K562 (cell line): ENCODE measurements around the gene CA6. TPM values are rescaled to one million over a fixed set of nuclear protein-coding genes. Genes with fewer than 3 reads are reported as not detected.

Source experiments
- BMI1 ChIP-seq: fragments of 150-350 bp; IDR thresholded peaks from 2 replicates; pipeline ENCODE4 v1.6.1; 2014; ENCODE audit warnings: low read length
- CTBP1 ChIP-seq: fragments of 450-650 bp; IDR thresholded peaks from 2 replicates; pipeline ENCODE4 v1.6.1; 2016; ENCODE audit warnings: borderline replicate concordance
- ETV1 ChIP-seq: fragments of 450-650 bp; conservative IDR thresholded peaks from 2 replicates; pipeline ENCODE4 v1.6.1; 2016; ENCODE audit warnings: missing genetic modification characterization, control low read depth, low read depth, missing compliant biosample characterization
- HDAC2 ChIP-seq: fragments of 450-650 bp; IDR thresholded peaks from 2 replicates; pipeline ENCODE4 v1.6.1; 2016; ENCODE audit warnings: mild to moderate bottlenecking
- HMG20A ChIP-seq: fragments of 450-650 bp; formaldehyde crosslinking; conservative IDR thresholded peaks from 2 replicates; pipeline ENCODE4 v1.4.0; 2020; ENCODE audit warnings: mild to moderate bottlenecking, mixed read lengths
- NRF1 ChIP-seq, 2 experiments: fragments of 450-650 bp; IDR thresholded peaks in 1 of 2; conservative IDR thresholded peaks in 1 of 2; 2 replicates each; pipeline ENCODE4 v1.6.1; 2014; ENCODE audit warnings: mild to moderate bottlenecking in 2 of 2
- POU5F1 ChIP-seq: fragments of 150-350 bp; IDR thresholded peaks from 2 replicates; pipeline ENCODE4 v1.6.1; 2014; ENCODE audit warnings: borderline replicate concordance, low read length, low read depth, mild to moderate bottlenecking; ENCODE audit not compliant: partially characterized antibody
- SP2 ChIP-seq: IDR thresholded peaks from 2 replicates; pipeline ENCODE4 v1.6.1; 2011; ENCODE audit warnings: mild to moderate bottlenecking, low read depth, low read length, moderate library complexity; ENCODE audit not compliant: poor library complexity, severe bottlenecking; ENCODE audit errors: extremely low read depth
- SRSF3 ChIP-seq: fragments of 200-400 bp; formaldehyde crosslinking; IDR thresholded peaks from 2 replicates; pipeline ENCODE4 v1.6.1; 2016; ENCODE audit warnings: mild to moderate bottlenecking, low read length, moderate library complexity; ENCODE audit not compliant: insufficient read depth
- ZNF133 ChIP-seq: fragments of 250-450 bp; sonication (Bioruptor Pico); IDR thresholded peaks from 2 replicates; pipeline ENCODE4 v1.4.0; 2020; ENCODE audit warnings: mild to moderate bottlenecking
- polyA plus RNA-seq, 8 experiments: library from polyadenylated mRNA; depleted of rRNA in 4 of 8; stranded (reverse) in 5 of 8; unstranded in 3 of 8; fragments of >200 nt; fragmentation: Nextera tagmentation in 2 of 8; fragmentation: Illumina TruSeq in 1 of 8; extraction: Ambion mirVana in 2 of 8; extraction: Trizol in 1 of 8; gene quantifications; 2 replicates each; pipeline versions ENCODE4 v1.2.1 to v1.2.3, GENCODE V29; 2011 to 2014; ENCODE audit warnings: inconsistent platforms in 1 of 8, missing spikeins in 1 of 8
- total RNA-seq, 7 experiments: library from RNA; depleted of rRNA in 6 of 7; stranded (reverse); fragments of >200 nt in 6 of 7; fragmentation: Illumina TruSeq in 2 of 7; extraction: Trizol in 2 of 7; gene quantifications; 2 replicates each; pipeline versions ENCODE4 v1.2.1 to v1.2.3, GENCODE V29; 2011 to 2021; ENCODE audit warnings: low replicate concordance in 1 of 7
- TF ChIP-seq, protein P1 (sequence below): fragments of 450-650 bp; IDR thresholded peaks from 2 replicates; pipeline ENCODE4 v1.6.1; 2017; ENCODE audit warnings: antibody characterized with exemption, mild to moderate bottlenecking
- TF ChIP-seq, protein P2 (sequence below): fragments of 200-800 bp; sonication (Bioruptor generic); IDR thresholded peaks from 2 replicates; pipeline ENCODE4 v1.6.1; 2017; ENCODE audit warnings: missing genetic modification characterization, missing compliant biosample characterization
- TF ChIP-seq, protein P3 (sequence below), 2 experiments: fragments of 200-800 bp in 1 of 2; sonication (Bioruptor generic) in 1 of 2; sonication (generic) in 1 of 2; formaldehyde crosslinking in 1 of 2; IDR thresholded peaks in 1 of 2; conservative IDR thresholded peaks in 1 of 2; 2 replicates each; pipeline versions ENCODE4 v1.5.0 to v1.6.1; 2016 to 2020; ENCODE audit warnings: missing compliant biosample characterization in 1 of 2, missing genetic modification characterization in 1 of 2, missing genetic modification reagents in 1 of 2
- TF ChIP-seq, protein P4 (sequence below): fragments of 200-800 bp; sonication (Bioruptor generic); IDR thresholded peaks from 2 replicates; pipeline ENCODE4 v1.6.1; 2016; ENCODE audit warnings: missing genetic modification characterization, missing compliant biosample characterization

CA6 gene
- total and polyA plus RNA-seq, 9 of the 15 experiments (the other 6 are each of a cell fraction or from before 2014, with no cell fraction given): not detected

DNA sequence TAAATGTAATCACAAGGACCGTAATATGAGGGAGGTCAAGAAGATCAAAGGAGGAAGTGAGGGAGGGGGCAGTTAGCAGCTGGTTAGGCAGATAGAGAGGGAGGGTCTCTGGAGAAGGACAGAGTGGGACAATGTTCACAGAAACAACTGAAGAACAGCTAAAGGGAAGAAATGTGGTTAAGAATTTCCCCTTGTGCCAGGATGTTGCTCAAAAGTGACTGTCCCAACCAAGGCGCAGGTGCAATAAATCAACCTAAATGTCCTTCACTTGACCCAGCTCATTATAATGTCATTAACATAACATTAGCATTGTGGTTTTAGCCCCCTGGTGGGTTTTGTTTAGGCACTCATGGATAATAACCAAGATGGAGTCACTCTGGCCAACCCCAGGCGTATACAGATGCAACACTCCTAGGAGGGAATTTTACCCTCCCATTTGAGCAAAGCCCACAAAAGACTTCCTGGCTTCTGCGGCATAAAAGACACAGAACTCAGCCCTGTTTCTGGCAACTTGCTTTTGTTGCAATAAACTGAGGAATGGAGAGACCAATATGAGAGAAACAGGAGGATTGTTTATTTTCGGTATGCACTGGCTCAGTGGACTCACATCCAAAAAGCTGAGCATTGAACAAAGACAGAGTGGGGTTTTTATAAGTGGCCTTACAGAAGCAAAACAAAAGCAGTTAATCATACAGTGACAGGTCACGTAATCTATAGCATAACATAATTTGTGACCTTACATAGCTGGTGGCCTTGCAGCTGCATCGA lies 7.3 kb upstream of the CA6 start (continued):
- TF ChIP-seq, protein P1, sequence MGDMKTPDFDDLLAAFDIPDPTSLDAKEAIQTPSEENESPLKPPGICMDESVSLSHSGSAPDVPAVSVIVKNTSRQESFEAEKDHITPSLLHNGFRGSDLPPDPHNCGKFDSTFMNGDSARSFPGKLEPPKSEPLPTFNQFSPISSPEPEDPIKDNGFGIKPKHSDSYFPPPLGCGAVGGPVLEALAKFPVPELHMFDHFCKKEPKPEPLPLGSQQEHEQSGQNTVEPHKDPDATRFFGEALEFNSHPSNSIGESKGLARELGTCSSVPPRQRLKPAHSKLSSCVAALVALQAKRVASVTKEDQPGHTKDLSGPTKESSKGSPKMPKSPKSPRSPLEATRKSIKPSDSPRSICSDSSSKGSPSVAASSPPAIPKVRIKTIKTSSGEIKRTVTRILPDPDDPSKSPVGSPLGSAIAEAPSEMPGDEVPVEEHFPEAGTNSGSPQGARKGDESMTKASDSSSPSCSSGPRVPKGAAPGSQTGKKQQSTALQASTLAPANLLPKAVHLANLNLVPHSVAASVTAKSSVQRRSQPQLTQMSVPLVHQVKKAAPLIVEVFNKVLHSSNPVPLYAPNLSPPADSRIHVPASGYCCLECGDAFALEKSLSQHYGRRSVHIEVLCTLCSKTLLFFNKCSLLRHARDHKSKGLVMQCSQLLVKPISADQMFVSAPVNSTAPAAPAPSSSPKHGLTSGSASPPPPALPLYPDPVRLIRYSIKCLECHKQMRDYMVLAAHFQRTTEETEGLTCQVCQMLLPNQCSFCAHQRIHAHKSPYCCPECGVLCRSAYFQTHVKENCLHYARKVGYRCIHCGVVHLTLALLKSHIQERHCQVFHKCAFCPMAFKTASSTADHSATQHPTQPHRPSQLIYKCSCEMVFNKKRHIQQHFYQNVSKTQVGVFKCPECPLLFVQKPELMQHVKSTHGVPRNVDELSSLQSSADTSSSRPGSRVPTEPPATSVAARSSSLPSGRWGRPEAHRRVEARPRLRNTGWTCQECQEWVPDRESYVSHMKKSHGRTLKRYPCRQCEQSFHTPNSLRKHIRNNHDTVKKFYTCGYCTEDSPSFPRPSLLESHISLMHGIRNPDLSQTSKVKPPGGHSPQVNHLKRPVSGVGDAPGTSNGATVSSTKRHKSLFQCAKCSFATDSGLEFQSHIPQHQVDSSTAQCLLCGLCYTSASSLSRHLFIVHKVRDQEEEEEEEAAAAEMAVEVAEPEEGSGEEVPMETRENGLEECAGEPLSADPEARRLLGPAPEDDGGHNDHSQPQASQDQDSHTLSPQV: peak; percentile 92
- TF ChIP-seq POU5F1 (no peak), ETV1 (tag) (no peak), CTBP1 (no peak), SRSF3 (no peak), ZNF133 (CRISPR knock-in tag) (no peak), NRF1 (conservative IDR thresholded peaks at IDR 0.05 in 1 of 2, IDR thresholded peaks at IDR 0.05 in 1 of 2) (no peak), HDAC2 (no peak), SP2 (no peak), HMG20A (CRISPR knock-in tag) (no peak), BMI1 (no peak)
- TF ChIP-seq, protein P2, sequence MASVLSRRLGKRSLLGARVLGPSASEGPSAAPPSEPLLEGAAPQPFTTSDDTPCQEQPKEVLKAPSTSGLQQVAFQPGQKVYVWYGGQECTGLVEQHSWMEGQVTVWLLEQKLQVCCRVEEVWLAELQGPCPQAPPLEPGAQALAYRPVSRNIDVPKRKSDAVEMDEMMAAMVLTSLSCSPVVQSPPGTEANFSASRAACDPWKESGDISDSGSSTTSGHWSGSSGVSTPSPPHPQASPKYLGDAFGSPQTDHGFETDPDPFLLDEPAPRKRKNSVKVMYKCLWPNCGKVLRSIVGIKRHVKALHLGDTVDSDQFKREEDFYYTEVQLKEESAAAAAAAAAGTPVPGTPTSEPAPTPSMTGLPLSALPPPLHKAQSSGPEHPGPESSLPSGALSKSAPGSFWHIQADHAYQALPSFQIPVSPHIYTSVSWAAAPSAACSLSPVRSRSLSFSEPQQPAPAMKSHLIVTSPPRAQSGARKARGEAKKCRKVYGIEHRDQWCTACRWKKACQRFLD (CRISPR knock-in tag): peak; percentile 64
- TF ChIP-seq, protein P3, sequence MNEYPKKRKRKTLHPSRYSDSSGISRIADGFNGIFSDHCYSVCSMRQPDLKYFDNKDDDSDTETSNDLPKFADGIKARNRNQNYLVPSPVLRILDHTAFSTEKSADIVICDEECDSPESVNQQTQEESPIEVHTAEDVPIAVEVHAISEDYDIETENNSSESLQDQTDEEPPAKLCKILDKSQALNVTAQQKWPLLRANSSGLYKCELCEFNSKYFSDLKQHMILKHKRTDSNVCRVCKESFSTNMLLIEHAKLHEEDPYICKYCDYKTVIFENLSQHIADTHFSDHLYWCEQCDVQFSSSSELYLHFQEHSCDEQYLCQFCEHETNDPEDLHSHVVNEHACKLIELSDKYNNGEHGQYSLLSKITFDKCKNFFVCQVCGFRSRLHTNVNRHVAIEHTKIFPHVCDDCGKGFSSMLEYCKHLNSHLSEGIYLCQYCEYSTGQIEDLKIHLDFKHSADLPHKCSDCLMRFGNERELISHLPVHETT (CRISPR knock-in tag; conservative IDR thresholded peaks at IDR 0.05 in 1 of 2, IDR thresholded peaks at IDR 0.05 in 1 of 2): 0 out of 4 replicates have a peak, but pooled peaks of 1 of the 2 experiments have one; percentile 34
- TF ChIP-seq, protein P4, sequence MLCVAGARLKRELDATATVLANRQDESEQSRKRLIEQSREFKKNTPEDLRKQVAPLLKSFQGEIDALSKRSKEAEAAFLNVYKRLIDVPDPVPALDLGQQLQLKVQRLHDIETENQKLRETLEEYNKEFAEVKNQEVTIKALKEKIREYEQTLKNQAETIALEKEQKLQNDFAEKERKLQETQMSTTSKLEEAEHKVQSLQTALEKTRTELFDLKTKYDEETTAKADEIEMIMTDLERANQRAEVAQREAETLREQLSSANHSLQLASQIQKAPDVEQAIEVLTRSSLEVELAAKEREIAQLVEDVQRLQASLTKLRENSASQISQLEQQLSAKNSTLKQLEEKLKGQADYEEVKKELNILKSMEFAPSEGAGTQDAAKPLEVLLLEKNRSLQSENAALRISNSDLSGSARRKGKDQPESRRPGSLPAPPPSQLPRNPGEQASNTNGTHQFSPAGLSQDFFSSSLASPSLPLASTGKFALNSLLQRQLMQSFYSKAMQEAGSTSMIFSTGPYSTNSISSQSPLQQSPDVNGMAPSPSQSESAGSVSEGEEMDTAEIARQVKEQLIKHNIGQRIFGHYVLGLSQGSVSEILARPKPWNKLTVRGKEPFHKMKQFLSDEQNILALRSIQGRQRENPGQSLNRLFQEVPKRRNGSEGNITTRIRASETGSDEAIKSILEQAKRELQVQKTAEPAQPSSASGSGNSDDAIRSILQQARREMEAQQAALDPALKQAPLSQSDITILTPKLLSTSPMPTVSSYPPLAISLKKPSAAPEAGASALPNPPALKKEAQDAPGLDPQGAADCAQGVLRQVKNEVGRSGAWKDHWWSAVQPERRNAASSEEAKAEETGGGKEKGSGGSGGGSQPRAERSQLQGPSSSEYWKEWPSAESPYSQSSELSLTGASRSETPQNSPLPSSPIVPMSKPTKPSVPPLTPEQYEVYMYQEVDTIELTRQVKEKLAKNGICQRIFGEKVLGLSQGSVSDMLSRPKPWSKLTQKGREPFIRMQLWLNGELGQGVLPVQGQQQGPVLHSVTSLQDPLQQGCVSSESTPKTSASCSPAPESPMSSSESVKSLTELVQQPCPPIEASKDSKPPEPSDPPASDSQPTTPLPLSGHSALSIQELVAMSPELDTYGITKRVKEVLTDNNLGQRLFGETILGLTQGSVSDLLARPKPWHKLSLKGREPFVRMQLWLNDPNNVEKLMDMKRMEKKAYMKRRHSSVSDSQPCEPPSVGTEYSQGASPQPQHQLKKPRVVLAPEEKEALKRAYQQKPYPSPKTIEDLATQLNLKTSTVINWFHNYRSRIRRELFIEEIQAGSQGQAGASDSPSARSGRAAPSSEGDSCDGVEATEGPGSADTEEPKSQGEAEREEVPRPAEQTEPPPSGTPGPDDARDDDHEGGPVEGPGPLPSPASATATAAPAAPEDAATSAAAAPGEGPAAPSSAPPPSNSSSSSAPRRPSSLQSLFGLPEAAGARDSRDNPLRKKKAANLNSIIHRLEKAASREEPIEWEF (CRISPR knock-in tag): peak; percentile 54; the same call in 1 of the 2 replicates
